PC-3 (cell line): Measurements from ENCODE around the gene CFAP97D2. TPM values are rescaled to one million over a fixed set of nuclear protein-coding genes. Genes with fewer than 3 reads are reported as not detected.

Source experiments
- ATAC-seq: fragments of 200-7000 bp; cut with Tn5 transposase; 2 replicates; pipeline ENCODE4 v1.9.1; 2020; ENCODE audit warnings: mild to moderate bottlenecking, moderate library complexity
- BruUV-seq: library from RNA; stranded (reverse); fragments of 400-500 nt; replicated peaks from 2 replicates; lab custom pipeline; 2021; lab: Mats Ljungman, UMichigan
- CTCF ChIA-PET: fragments of 300-600 bp; sonication (Branson Sonifier 250); formaldehyde crosslinking; loops from one replicate; lab custom pipeline; 2022; ENCODE audit warnings: antibody characterized with exemption; lab: Charles Lee
- POLR2A ChIA-PET: fragments of 300-600 bp; sonication (Branson Sonifier 250); formaldehyde crosslinking; loops from one replicate; lab custom pipeline; 2022; ENCODE audit warnings: antibody characterized with exemption; ENCODE audit not compliant: unreplicated experiment; lab: Charles Lee
- DNase-seq: peaks from one replicate; pipeline ENCODE4 v3.0.0-alpha.2; 2015
- H2AFZ ChIP-seq: fragments of 300-600 bp; sonication (generic); 2 replicates; pipeline ENCODE4 v1.6.0; 2016; ENCODE audit warnings: antibody characterized with exemption, low read length
- H3F3A ChIP-seq: fragments of 300-600 bp; sonication (generic); one replicate; pipeline ENCODE4 v1.6.0; 2017; ENCODE audit warnings: antibody characterized with exemption, low read length, control low read depth, mild to moderate bottlenecking; ENCODE audit not compliant: unreplicated experiment
- H3K27ac ChIP-seq: fragments of 300-600 bp; sonication (generic); 2 replicates; pipeline ENCODE4 v1.5.1; 2016; ENCODE audit warnings: mild to moderate bottlenecking, low read length
- H3K27me3 ChIP-seq: fragments of 300-600 bp; sonication (generic); 2 replicates; pipeline ENCODE4 v1.6.1; 2016; ENCODE audit warnings: low read length, mixed read lengths
- H3K36me3 ChIP-seq: fragments of 300-600 bp; sonication (generic); 2 replicates; pipeline ENCODE4 v1.6.1; 2016; ENCODE audit warnings: low read depth, mixed run types, low read length, mixed read lengths
- H3K4me1 ChIP-seq: fragments of 300-600 bp; sonication (generic); 2 replicates; pipeline ENCODE4 v1.5.1; 2016; ENCODE audit warnings: low read length; ENCODE audit not compliant: insufficient read depth
- H3K4me2 ChIP-seq: fragments of 300-600 bp; sonication (generic); 2 replicates; pipeline ENCODE4 v1.6.0; 2016; ENCODE audit warnings: low read length
- H3K4me3 ChIP-seq: fragments of 300-600 bp; sonication (generic); 2 replicates; pipeline ENCODE4 v1.5.1; 2016; ENCODE audit warnings: mild to moderate bottlenecking, low read length, mixed read lengths
- H3K79me2 ChIP-seq: fragments of 300-600 bp; sonication (generic); 2 replicates; pipeline ENCODE4 v1.6.1; 2017; ENCODE audit warnings: low read length, mixed read lengths
- H3K9ac ChIP-seq: fragments of 300-600 bp; sonication (generic); 2 replicates; pipeline ENCODE4 v1.6.0; 2016; ENCODE audit warnings: mild to moderate bottlenecking, low read length
- H3K9me2 ChIP-seq: fragments of 300-600 bp; sonication (generic); replicated peaks from 2 replicates; pipeline ENCODE4 v1.6.1; 2016; ENCODE audit warnings: mixed run types, low read length, mixed read lengths
- H3K9me3 ChIP-seq: fragments of 300-600 bp; sonication (generic); 2 replicates; pipeline ENCODE4 v1.6.1; 2016; ENCODE audit warnings: low read length, mixed read lengths
- H4K20me1 ChIP-seq: fragments of 300-600 bp; sonication (generic); 2 replicates; pipeline ENCODE4 v1.6.1; 2016; ENCODE audit warnings: low read length, mixed read lengths
- CTCF ChIP-seq: fragments of 300-600 bp; sonication (generic); conservative IDR thresholded peaks from 2 replicates; pipeline ENCODE4 v1.5.1; 2017; ENCODE audit warnings: antibody characterized with exemption, low read depth, mild to moderate bottlenecking, low read length
- EZH2 ChIP-seq: fragments of 300-600 bp; sonication (generic); IDR thresholded peaks from one replicate; pipeline ENCODE4 v1.6.1; 2017; ENCODE audit warnings: antibody characterized with exemption, mild to moderate bottlenecking, low read length; ENCODE audit not compliant: unreplicated experiment
- EZH2phosphoT487 ChIP-seq: fragments of 300-600 bp; sonication (generic); IDR thresholded peaks from 2 replicates; pipeline ENCODE4 v1.6.1; 2018; ENCODE audit warnings: mild to moderate bottlenecking, antibody characterized with exemption, low read length, borderline replicate concordance
- intact Hi-C: fragments of 100-400 bp; cut with micrococcal nuclease; formaldehyde crosslinking; loops from 2 replicates; pipeline ENCODE4 v1.9.0; 2023
- total RNA-seq: library from RNA; depleted of rRNA; stranded (reverse); fragments of >200 nt; gene quantifications from 2 replicates; pipeline ENCODE4 v1.2.3, GENCODE V29; 2014

Gene CFAP97D2
- total RNA-seq, 1 experiment from 2014 or later, result not detected

- no peak for TF ChIP-seq EZH2
- TF ChIP-seq CTCF, result no peak
- no peak for TF ChIP-seq EZH2phosphoT487
- Histone ChIP-seq H2AFZ (no peak overlapping the region), H3K27me3 (no peaks in the 10 kb centered on the region), H3K4me1 (peaks cover 5% of the 10 kb centered on the region), H3K79me2 (no peaks in the 10 kb centered on the region), H3K9me2 (no peaks in the 10 kb centered on the region), H3K4me2 (no peak overlapping the region), H4K20me1 (no peaks in the 10 kb centered on the region), H3K27ac (no peak overlapping the region), H3K9me3 (no peaks in the 10 kb centered on the region), H3K9ac (no peak overlapping the region), H3K4me3 (no peak overlapping the region), H3F3A (no peaks in the 10 kb centered on the region), H3K36me3 (no peaks in the 10 kb centered on the region)
- BruUV-seq, result no TSS peak
- ATAC-seq (no peak), DNase-seq (no peak)
- intact Hi-C loops, result no loop called here
- POLR2A ChIA-PET, result no interaction called here
- CTCF ChIA-PET, result interaction anchor here (0.6 kb wide), 1 partner anchor 147 kb away, joined by 3 read pairs; no protein-coding TSS in a partner anchor
Measured at GRCh38 chr13:114146173-114146572, 32.9 kb upstream of the CFAP97D2 start.

GRCh38 chr13:114146629-114147028 lies 32.4 kb upstream of the CFAP97D2 start:
- no peaks in the 10 kb centered on the region for H3K36me3 ChIP-seq
- ATAC-seq (peak; percentile 48; the same call in 1 of the 2 replicates), DNase-seq (no peak)
- H4K20me1 ChIP-seq, result no peaks in the 10 kb centered on the region
- H3F3A ChIP-seq, result no peaks in the 10 kb centered on the region
- no peaks in the 10 kb centered on the region for H3K9me2 ChIP-seq
- no TSS peak for BruUV-seq
- H3K9ac ChIP-seq, result no peak overlapping the region
- H3K9me3 ChIP-seq, result no peaks in the 10 kb centered on the region
- H3K79me2 ChIP-seq, result no peaks in the 10 kb centered on the region
- H3K27ac ChIP-seq, result no peak overlapping the region
- ChIA-PET CTCF (interaction anchor here (0.6 kb wide), 1 partner anchor 147 kb away, joined by 3 read pairs; no protein-coding TSS in a partner anchor), POLR2A (no interaction called here)
- no peak overlapping the region for H3K4me3 ChIP-seq
- H3K4me2 ChIP-seq, result no peak overlapping the region
- intact Hi-C loops, result no loop called here
- no peak for TF ChIP-seq EZH2phosphoT487
- TF ChIP-seq EZH2, result no peak
- TF ChIP-seq CTCF, result no peak; the same call in 1 of the 2 replicates
- H3K27me3 ChIP-seq, result no peaks in the 10 kb centered on the region
- H3K4me1 ChIP-seq, result peaks cover 9% of the 10 kb centered on the region
- no peak overlapping the region for H2AFZ ChIP-seq

DNA sequence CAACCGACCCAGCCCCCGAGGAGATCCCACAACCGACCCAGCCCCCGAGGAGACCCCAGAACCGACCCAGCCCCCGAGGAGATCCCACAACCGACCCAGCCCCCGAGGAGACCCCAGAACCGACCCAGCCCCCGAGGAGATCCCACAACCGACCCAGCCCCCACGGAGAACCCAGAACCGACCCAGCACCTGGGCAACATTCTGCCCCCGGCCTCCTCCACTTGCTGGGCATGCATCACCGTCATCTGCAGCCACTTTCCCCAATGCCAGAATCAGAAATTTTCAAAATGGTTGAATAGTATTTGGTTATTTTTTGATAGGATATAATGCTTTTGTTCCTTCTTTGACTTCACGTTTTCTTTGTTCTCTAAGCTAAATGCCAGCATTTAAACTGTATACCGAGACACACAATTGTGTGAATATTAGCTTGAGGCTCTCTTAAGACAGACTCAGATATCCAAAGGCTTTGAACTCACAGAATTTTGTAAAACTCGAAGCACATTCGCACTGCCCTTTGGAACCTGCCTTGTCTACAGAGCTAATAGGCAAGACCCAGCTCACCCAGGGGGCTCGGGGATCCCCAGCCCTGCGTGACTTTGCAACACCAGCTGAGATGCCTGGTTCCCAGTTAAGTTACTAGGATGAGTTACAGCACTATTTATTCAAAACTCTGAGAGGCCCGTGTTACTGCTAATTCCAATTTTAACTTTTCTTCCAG lies 31.1 kb upstream of the CFAP97D2 start:
- Histone ChIP-seq H3K4me2 (no peak overlapping the region), H4K20me1 (no peaks in the 10 kb centered on the region), H3K79me2 (no peaks in the 10 kb centered on the region), H3K9ac (no peak overlapping the region), H2AFZ (no peak overlapping the region), H3K36me3 (no peaks in the 10 kb centered on the region), H3K4me3 (no peak overlapping the region), H3K9me2 (no peaks in the 10 kb centered on the region), H3K27ac (no peak overlapping the region), H3K9me3 (no peaks in the 10 kb centered on the region), H3K27me3 (no peaks in the 10 kb centered on the region), H3K4me1 (peaks cover 15% of the 10 kb centered on the region), H3F3A (no peaks in the 10 kb centered on the region)
- DNase-seq (no peak), ATAC-seq (no peak)
- TF ChIP-seq EZH2phosphoT487, result no peak
- TF ChIP-seq EZH2, result no peak
- no peak for TF ChIP-seq CTCF
- intact Hi-C loops, result no loop called here
- POLR2A ChIA-PET, result no interaction called here
- CTCF ChIA-PET, result no interaction called here
- no TSS peak for BruUV-seq
